Stimulated activated CD4-positive, alpha-beta T cell treated with anti-CD3 and anti-CD28 coated beads, TNF-alpha, amount 100 ng/mL, for 48 hours (primary cell): Measurements from ENCODE around the gene SNED1.

Experiments used
- DNase-seq, 3 donors: peaks; one replicate each; pipeline ENCODE4 v3.0.0-alpha.2; 2020; ENCODE audit warnings: low read depth in 3 of 3

SNED1 gene

DNA sequence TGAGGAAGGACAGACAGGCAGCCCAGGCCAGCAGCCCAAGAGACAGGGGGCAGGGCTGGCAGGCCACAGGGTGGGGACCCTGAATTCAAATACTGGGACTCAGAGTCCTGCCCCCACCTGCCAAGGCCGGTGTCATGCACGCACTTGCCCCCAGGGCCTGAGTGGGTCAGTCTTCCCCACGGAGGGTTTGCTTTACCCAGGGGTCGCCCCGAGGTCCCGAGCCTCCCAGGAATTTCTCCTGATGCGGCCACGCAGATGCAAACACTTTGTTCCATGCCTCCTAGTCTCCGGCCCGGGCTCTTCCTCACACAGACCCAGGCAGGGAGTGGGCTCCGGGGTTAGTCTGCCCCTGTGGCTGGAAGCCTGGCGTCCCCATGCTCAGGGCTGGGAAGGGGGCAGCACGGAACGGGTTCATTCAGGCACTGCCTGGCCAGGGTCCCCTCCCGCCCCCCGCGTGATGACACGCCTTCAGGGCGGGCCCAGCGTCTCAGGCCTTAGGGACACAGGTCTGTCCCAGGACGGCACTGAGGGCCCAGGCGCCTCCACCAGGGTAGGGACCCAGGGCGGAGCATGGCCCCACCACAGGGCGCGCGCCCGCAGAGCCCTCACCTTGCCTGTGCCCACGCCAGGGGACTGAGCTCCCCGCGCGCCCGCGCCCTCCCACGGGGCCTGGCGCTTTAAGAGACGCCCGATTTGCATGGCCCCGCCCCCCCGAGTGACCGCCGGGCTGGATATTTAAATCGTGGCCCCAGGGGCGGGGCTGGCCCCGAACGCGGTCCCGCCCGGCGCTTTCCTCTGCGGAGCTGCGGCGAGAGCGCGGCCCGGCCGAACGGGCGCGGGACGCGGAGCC, at the start of gene SNED1:
SNED1 (plus strand) TSS at position 763 of the 850 bp plus-strand sequence. CDS start 220 bp downstream, outside the sequence.
- peak in 2 of 3 donors; percentile 22 to 60 for DNase-seq

- no peak for DNase-seq
These were observed 49.3 kb upstream of the SNED1 start for GRCh38 chr2:240948905-240949790.

- no peak for DNase-seq
These were observed 48.4 kb upstream of the SNED1 start for GRCh38 chr2:240949791-240950705.

- no peak for DNase-seq
These were observed 47.3 kb upstream of the SNED1 start for GRCh38 chr2:240951045-240951594.

GRCh38 chr2:240952496-240953246, 45.7 kb upstream of the SNED1 start:
- no peak for DNase-seq

DNA sequence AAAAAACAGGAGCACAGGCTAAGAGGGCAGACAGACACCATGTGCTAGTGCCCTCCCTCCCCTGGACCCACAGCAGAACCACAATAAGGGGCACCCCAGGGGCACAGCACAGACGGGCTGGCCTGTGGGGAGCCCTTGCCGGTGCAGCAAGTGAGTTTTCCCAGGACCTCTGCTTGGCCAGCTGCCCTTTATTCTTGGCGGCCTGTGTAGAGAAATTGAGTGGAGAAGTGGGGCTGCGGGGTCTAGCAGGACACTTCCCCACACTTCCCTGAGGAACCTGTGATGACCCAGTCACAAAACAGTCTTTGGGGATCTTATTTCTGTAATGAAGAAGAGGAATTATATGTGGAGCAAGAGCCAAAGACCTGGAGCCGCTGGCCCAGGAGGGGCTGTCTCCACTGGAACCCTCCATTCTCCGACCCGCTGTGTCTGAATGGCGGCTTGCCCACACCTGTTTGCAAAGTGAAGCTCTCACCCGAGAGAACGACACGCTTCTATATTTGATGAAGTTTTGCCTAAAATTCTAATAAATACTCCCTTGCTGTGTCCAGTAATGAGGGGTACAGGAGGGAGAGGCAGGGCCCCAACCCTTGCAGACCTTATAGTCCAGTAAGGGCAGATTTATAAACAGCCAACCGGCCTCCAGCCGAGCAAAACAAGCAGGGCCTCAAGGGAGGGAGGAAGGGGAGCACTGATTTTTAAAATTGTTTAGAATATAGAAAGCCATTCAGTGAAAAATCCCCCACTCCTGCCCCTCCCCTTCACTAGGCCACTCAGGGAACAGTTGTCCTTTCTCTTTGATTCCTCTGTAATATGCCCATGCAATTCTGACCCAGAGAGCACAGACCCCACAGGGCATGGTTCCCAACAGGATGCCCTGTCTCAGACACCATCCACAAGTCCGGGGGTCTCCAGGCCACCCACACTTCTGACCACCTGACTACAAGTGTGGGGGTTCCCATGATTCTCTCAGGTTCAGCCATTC, 44.7 kb upstream of the SNED1 start:
- DNase-seq, result no peak

DNA sequence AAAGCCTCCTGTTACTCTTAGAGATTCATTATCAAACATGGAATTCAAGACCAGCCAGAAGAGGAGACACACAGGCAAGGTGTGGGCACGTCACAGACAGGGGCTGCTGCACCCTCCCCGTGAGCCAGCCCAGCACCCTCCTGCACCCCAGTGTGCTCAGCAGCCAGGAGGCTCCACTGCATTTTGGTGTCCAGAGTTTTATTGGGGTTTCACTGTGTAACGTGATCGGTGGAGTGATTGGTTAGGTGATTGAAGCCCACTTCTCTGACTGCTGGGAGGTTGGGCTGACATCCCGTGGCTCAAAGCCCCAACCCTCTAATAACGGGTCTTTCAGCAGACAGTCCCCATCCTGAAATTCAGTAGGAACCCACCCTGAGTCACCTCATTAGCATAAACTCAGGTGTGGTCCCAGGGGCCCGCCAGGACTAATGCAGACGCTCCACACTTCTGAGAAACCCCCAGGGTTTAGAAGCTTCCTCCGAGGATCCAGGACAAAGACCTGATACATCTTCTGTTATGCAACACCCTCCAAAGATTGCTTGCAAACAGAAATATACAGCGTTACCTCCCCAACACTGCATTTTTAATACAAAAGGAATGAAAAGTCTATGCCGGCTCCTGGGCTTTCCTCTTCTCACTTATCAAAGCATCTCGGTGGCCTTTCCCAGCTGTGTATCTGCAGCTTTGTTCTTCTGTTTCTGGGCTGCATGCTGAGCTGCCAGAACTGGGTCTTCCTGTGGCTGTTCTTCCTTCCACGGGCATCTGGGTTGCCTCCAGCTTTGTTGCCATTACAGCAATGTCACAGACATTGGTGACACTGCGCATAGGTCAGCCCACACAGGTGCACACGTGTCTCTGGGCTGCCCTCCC, 43.7 kb upstream of the SNED1 start:
- DNase-seq, result no peak

- no peak for DNase-seq
These were observed 42.9 kb upstream of the SNED1 start for GRCh38 chr2:240955306-240956170.

GRCh38 chr2:240956171-240956934, 42.1 kb upstream of the SNED1 start:
- DNase-seq, result no peak

GRCh38 chr2:240956935-240957655, 41.3 kb upstream of the SNED1 start:
- DNase-seq, result no peak

- DNase-seq, result no peak
These were observed 40.6 kb upstream of the SNED1 start for GRCh38 chr2:240957656-240958365.

DNA sequence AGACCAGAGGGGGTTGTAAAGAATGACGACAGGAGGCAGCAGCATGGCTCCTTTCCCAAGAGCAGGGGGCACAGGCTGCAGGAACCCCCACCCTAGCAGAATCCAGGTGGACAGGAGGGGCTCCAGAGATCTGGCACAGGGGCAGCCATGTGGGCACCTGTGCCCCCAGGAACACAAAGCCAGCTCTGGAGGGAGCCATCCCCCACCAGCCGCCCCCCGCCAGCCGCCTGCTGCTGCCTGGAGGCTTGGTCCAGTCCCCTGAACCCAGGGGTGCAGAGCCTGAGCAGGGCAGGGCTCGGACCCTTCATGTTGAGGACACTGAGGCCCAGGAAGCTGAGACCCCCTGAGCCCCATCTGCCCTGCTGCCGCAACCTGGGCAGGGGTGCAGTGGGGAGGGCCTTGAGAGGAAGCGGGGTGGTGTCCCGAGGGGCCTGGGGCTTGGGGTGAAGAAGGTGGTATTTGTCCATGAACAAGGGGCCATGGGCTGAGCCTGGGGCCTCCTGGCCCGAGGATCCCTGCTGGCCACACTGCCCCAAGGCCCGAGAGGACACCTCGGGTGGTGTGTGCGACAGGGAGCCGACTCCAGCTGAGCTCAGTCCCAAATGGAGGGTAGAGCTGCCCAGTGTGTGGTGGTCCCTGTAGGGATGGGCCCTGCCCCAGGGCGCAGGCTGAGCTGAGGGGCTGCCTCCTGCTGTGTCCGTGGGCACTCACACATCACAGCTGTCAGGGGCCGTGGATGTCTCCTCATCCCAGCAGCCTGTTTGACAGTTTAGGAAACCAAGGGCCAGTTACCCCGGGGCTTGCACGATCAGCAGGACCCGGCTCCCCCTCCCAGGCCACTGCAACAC, 39.8 kb upstream of the SNED1 start:
- no peak for DNase-seq

DNA sequence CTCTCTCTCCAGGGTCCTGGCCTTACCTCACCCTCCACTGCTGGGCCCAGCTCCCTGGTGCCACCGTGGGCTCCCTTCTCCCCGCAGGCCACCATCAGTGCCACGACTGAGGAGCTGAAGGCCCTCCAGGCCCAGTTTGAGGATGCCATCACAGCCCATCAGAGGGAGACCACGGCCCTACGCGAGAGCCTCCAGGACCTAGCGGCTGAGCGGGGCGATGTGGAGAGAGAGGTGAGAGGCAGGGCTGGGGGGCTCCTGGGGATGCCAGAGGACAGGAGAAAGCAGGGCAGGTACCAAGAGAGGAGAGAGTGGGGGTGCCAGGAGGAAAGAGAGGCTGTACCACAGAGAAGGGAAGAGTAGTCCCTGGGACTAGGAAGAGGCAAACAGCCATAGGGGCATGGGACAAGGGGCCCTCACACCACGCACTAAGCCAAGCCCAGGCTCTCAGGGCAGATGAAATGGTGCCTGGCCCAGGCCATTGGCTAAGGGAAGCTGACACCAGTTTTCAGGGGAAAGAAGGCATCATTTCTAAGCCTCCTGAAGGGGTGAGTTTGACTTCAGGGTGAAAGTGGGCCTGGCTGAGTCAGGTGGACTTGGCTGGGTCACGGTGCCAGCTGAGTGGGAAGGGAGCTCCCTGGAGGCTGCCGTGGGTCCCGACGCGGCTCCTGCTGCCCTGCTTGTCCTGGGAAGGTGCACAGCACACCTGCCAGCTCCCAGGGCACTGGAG, 39.0 kb upstream of the SNED1 start:
- no peak for DNase-seq

GRCh38 chr2:240959941-240960308, 38.5 kb upstream of the SNED1 start:
- no peak for DNase-seq
